Glomerular visceral epithelial cell (primary cell): Measurements from ENCODE around the gene RPP25.

Experiments
- DNase-seq: peaks from one replicate; pipeline ENCODE4 v3.0.0-alpha.2; 2016; ENCODE audit errors: extremely low spot score

The RPP25 gene

GRCh38 chr15:74956648-74957475 is at the start of gene RPP25:
RPP25 (minus strand) TSS chr15:74956772; CDS start chr15:74956583, 189 bp downstream.
- DNase-seq = peak; percentile 68

- no peak for DNase-seq
These were observed 45.8 kb upstream of the RPP25 start for GRCh38 chr15:75002398-75002797.

- DNase-seq = no peak
These were observed 44.7 kb upstream of the RPP25 start for GRCh38 chr15:75001310-75001709.

- no peak for DNase-seq
These were observed 41.0 kb upstream of the RPP25 start for GRCh38 chr15:74997543-74997942.

- DNase-seq = no peak
These were observed 40.6 kb upstream of the RPP25 start for GRCh38 chr15:74997141-74997540.

- DNase-seq = no peak
These were observed 39.5 kb upstream of the RPP25 start for GRCh38 chr15:74995779-74996765.

- DNase-seq = peak; percentile 93
These were observed 38.7 kb upstream of the RPP25 start, which contains the start of gene SCAMP5 for GRCh38 chr15:74995182-74995778. SCAMP5 (plus strand) TSS chr15:74995563; CDS start chr15:75011840, 16,277 bp downstream.

GRCh38 chr15:74994685-74995084 is 38.1 kb upstream of the RPP25 start:
- DNase-seq = no peak

- no peak for DNase-seq
These were observed 37.7 kb upstream of the RPP25 start for GRCh38 chr15:74994236-74994635.

- no peak for DNase-seq
These were observed 36.0 kb upstream of the RPP25 start for GRCh38 chr15:74992619-74993018.

- DNase-seq = no peak
These were observed 33.0 kb upstream of the RPP25 start for GRCh38 chr15:74989527-74989926.

- DNase-seq = peak; percentile 53
These were observed 31.6 kb upstream of the RPP25 start for GRCh38 chr15:74988007-74988800.

- DNase-seq = no peak
These were observed 27.2 kb upstream of the RPP25 start for GRCh38 chr15:74983725-74984231.

GRCh38 chr15:74982183-74982582 is 25.6 kb upstream of the RPP25 start:
- no peak for DNase-seq

GRCh38 chr15:74978503-74978902 is 21.9 kb upstream of the RPP25 start:
- no peak for DNase-seq

- DNase-seq = no peak
These were observed 21.5 kb upstream of the RPP25 start for GRCh38 chr15:74978077-74978476.

- DNase-seq = no peak
These were observed 21.0 kb upstream of the RPP25 start for GRCh38 chr15:74977599-74977998.

- no peak for DNase-seq
These were observed 19.6 kb upstream of the RPP25 start for GRCh38 chr15:74976159-74976558.

GRCh38 chr15:74967670-74968069 is 11.1 kb upstream of the RPP25 start:
- DNase-seq = no peak

GRCh38 chr15:74964794-74965193 is 8.2 kb upstream of the RPP25 start:
- peak; percentile 30 for DNase-seq

GRCh38 chr15:74963213-74963612 is 6.6 kb upstream of the RPP25 start:
- no peak for DNase-seq
